Neural progenitor cell (in vitro differentiated cells): ENCODE measurements around the gene LURAP1L. TPM values are rescaled to one million over a fixed set of nuclear protein-coding genes. Genes with fewer than 3 reads are reported as not detected.

ENCODE experiments used
- DNase-seq: peaks from one replicate; pipeline ENCODE4 v3.0.0-alpha.2; 2016; ENCODE audit warnings: low spot score
- H2AFZ ChIP-seq: fragments of 200-600 bp; sonication (generic); replicated peaks from 2 replicates; pipeline ENCODE4 v1.6.1; 2016; ENCODE audit warnings: antibody characterized with exemption
- H3F3A ChIP-seq: fragments of 200-600 bp; sonication (generic); 2 replicates; pipeline ENCODE4 v1.6.1; 2016; ENCODE audit warnings: antibody characterized with exemption, low read depth
- H3K27ac ChIP-seq: fragments of 200-600 bp; sonication (generic); 2 replicates; pipeline ENCODE4 v1.5.1; 2016; ENCODE audit warnings: mild to moderate bottlenecking
- H3K27me3 ChIP-seq: fragments of 200-600 bp; sonication (generic); 2 replicates; pipeline ENCODE4 v1.6.1; 2016; ENCODE audit warnings: mild to moderate bottlenecking, moderate library complexity
- H3K36me3 ChIP-seq: fragments of 200-600 bp; sonication (generic); 2 replicates; pipeline ENCODE4 v1.5.1; 2016
- H3K4me1 ChIP-seq: fragments of 200-600 bp; sonication (generic); 2 replicates; pipeline ENCODE4 v1.6.1; 2016; ENCODE audit warnings: mixed run types
- H3K4me2 ChIP-seq: fragments of 200-600 bp; sonication (generic); 2 replicates; pipeline ENCODE4 v1.6.1; 2016
- H3K4me3 ChIP-seq: fragments of 200-600 bp; sonication (generic); 2 replicates; pipeline ENCODE4 v1.5.1; 2016
- H3K79me2 ChIP-seq: fragments of 200-600 bp; sonication (generic); 2 replicates; pipeline ENCODE4 v1.6.1; 2016; ENCODE audit warnings: low read depth
- H3K9ac ChIP-seq: fragments of 200-600 bp; sonication (generic); 2 replicates; pipeline ENCODE4 v1.6.1; 2016
- H3K9me3 ChIP-seq: fragments of 200-600 bp; sonication (generic); 2 replicates; pipeline ENCODE4 v1.5.1; 2016; ENCODE audit warnings: low read depth
- H4K20me1 ChIP-seq: fragments of 200-600 bp; sonication (generic); 2 replicates; pipeline ENCODE4 v1.6.1; 2016; ENCODE audit warnings: low read depth
- H3K27ac Mint-ChIP-seq: 3 replicates; pipeline ENCODE4 v1.8.0; 2021; ENCODE audit warnings: mixed read lengths
- H3K27me3 Mint-ChIP-seq: 2 replicates; pipeline ENCODE4 v1.8.0; 2022; ENCODE audit warnings: low read depth, mild to moderate bottlenecking, inconsistent platforms, moderate library complexity, mixed read lengths; ENCODE audit not compliant: insufficient read depth
- H3K36me3 Mint-ChIP-seq: 3 replicates; pipeline ENCODE4 v1.8.0; 2021; ENCODE audit warnings: mixed read lengths
- H3K4me1 Mint-ChIP-seq: 3 replicates; pipeline ENCODE4 v1.8.0; 2021; ENCODE audit warnings: mixed read lengths
- H3K4me3 Mint-ChIP-seq: 3 replicates; pipeline ENCODE4 v1.8.0; 2021; ENCODE audit warnings: mild to moderate bottlenecking, moderate library complexity, mixed read lengths
- H3K9me3 Mint-ChIP-seq: 3 replicates; pipeline ENCODE4 v1.8.0; 2020; ENCODE audit warnings: mixed read lengths
- CTCF ChIP-seq: fragments of 200-600 bp; sonication (generic); IDR thresholded peaks from 2 replicates; pipeline ENCODE4 v1.5.1; 2017; ENCODE audit warnings: antibody characterized with exemption, mild to moderate bottlenecking
- EZH2 ChIP-seq: fragments of 200-600 bp; sonication (generic); IDR thresholded peaks from 2 replicates; pipeline ENCODE4 v1.6.1; 2017; ENCODE audit warnings: antibody characterized with exemption, mild to moderate bottlenecking, moderate library complexity
- EZH2phosphoT487 ChIP-seq: fragments of 200-600 bp; sonication (generic); IDR thresholded peaks from 2 replicates; pipeline ENCODE4 v1.6.1; 2017; ENCODE audit warnings: antibody characterized with exemption
- total RNA-seq: library from RNA; depleted of rRNA; stranded (reverse); fragments of >200 nt; gene quantifications from 2 replicates; pipeline ENCODE4 v1.2.3, GENCODE V29; 2015; ENCODE audit warnings: low replicate concordance

LURAP1L gene
- total RNA-seq, 1 donor from 2014 or later, result 0.75 TPM

- Histone ChIP-seq H3K27me3 (no peaks in the 10 kb centered on the region), H4K20me1 (no peaks in the 10 kb centered on the region), H3K9me3 (no peaks in the 10 kb centered on the region), H3K79me2 (no peaks in the 10 kb centered on the region), H3K4me3 (no peak overlapping the region), H2AFZ (no peak overlapping the region), H3K36me3 (no peaks in the 10 kb centered on the region), H3K27ac (no peak overlapping the region), H3K9ac (no peak overlapping the region), H3K4me2 (no peak overlapping the region), H3K4me1 (no peaks in the 10 kb centered on the region), H3F3A (no peaks in the 10 kb centered on the region)
- no peak overlapping the region for H3K4me3 Mint-ChIP-seq
- no peaks in the 10 kb centered on the region for H3K27me3 Mint-ChIP-seq
- no peak for TF ChIP-seq EZH2
- no peak for TF ChIP-seq CTCF
- no peak for TF ChIP-seq EZH2phosphoT487
- H3K27ac Mint-ChIP-seq, result no peak overlapping the region
- peaks cover 13% of the 10 kb centered on the region for H3K4me1 Mint-ChIP-seq
- no peak for DNase-seq
- no peaks in the 10 kb centered on the region for H3K36me3 Mint-ChIP-seq
- no peaks in the 10 kb centered on the region for H3K9me3 Mint-ChIP-seq
These were observed 15.2 kb downstream of the LURAP1L start for GRCh38 chr9:12790001-12790400.

- no peaks in the 10 kb centered on the region for H3K9me3 ChIP-seq
- H3K27ac ChIP-seq, result no peak overlapping the region
- no peak for TF ChIP-seq CTCF
- TF ChIP-seq EZH2phosphoT487, result no peak
- no peak for TF ChIP-seq EZH2
These were observed 16.1 kb downstream of the LURAP1L start for GRCh38 chr9:12790883-12791282.

GRCh38 chr9:12794101-12794799 is 19.4 kb downstream of the LURAP1L start:
- Histone ChIP-seq H3K4me1 (no peaks in the 10 kb centered on the region), H3F3A (no peaks in the 10 kb centered on the region), H3K9ac (no peak overlapping the region), H3K36me3 (no peaks in the 10 kb centered on the region), H4K20me1 (no peaks in the 10 kb centered on the region), H2AFZ (no peak overlapping the region), H3K4me3 (no peak overlapping the region), H3K27ac (no peak overlapping the region), H3K9me3 (no peaks in the 10 kb centered on the region), H3K4me2 (no peak overlapping the region), H3K27me3 (no peaks in the 10 kb centered on the region), H3K79me2 (no peaks in the 10 kb centered on the region)
- Mint-ChIP-seq H3K4me1 (peaks cover 9% of the 10 kb centered on the region), H3K27me3 (no peaks in the 10 kb centered on the region), H3K4me3 (no peak overlapping the region), H3K27ac (no peak overlapping the region), H3K9me3 (no peaks in the 10 kb centered on the region), H3K36me3 (no peaks in the 10 kb centered on the region)
- no peak for DNase-seq
- no peak for TF ChIP-seq CTCF
- no peak for TF ChIP-seq EZH2
- TF ChIP-seq EZH2phosphoT487, result no peak

More at GRCh38 chr9:12790883-12791282, 16.1 kb downstream of the LURAP1L start:
- H3K4me3 ChIP-seq, result no peak overlapping the region
- no peaks in the 10 kb centered on the region for H3K79me2 ChIP-seq
- no peak overlapping the region for H2AFZ ChIP-seq
- no peaks in the 10 kb centered on the region for H3K4me1 ChIP-seq
- H3K27me3 ChIP-seq, result no peaks in the 10 kb centered on the region
- no peaks in the 10 kb centered on the region for H4K20me1 ChIP-seq
- no peaks in the 10 kb centered on the region for H3K36me3 Mint-ChIP-seq
- no peak for DNase-seq
- H3K9me3 Mint-ChIP-seq, result no peaks in the 10 kb centered on the region
- H3K4me1 Mint-ChIP-seq, result peaks cover 9% of the 10 kb centered on the region
- no peak overlapping the region for H3K4me2 ChIP-seq
- H3K27ac Mint-ChIP-seq, result no peak overlapping the region
- H3K36me3 ChIP-seq, result no peaks in the 10 kb centered on the region
- no peak overlapping the region for H3K9ac ChIP-seq
- H3K4me3 Mint-ChIP-seq, result no peak overlapping the region
- H3F3A ChIP-seq, result no peaks in the 10 kb centered on the region
- no peaks in the 10 kb centered on the region for H3K27me3 Mint-ChIP-seq
